ENCODE results near the gene MT1A. TPM values are rescaled to one million over a fixed set of nuclear protein-coding genes. Genes with fewer than 3 reads are reported as not detected.

MT1A gene
- total and polyA plus RNA-seq, 2 donors (not counting 3 experiments of a cell fraction or from before 2014, with no cell fraction given), result 6.5 to 8.4 TPM

DNA sequence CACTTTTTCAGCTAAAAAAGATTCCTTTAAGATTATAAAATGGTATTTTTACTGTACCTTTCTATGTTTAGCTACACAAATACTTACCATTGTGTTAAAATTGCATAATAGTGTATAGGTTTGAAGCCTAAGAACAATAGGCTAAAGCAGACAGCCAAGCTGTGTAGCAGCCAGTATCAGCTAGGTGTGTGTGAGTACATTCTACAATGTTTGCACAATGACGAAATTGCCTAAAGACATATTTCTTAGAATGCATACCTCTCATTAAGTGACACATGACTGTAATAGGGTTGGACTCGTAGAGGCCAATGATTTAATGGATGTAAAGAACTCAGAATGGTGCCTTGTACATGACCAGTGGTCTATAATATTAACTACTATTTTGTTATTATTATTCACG is 11.4 kb downstream of the MT1A start:
- dilution Hi-C loops (cut with MboI; ENCODE audit: extremely low pct_ligation_motif_present, low sequenced_read_pairs), result no loop called here
- no peak overlapping the region for H3K27ac ChIP-seq (ENCODE audit: insufficient read depth, low read depth, low read length)
- no peak for FAIRE-seq
- H3K9me1 ChIP-seq (replicated peaks; ENCODE audit: control insufficient read depth, extremely low read depth, insufficient read depth, low read length), result no peaks in the 10 kb centered on the region
- H3K9me3 ChIP-seq (replicated peaks; ENCODE audit: control insufficient read depth, insufficient read depth, low read length), result no peaks in the 10 kb centered on the region
- intact Hi-C loops (cut with micrococcal nuclease), result no loop called here
- ChIA-PET POLR2A (no interaction called here), CTCF (interaction anchor here (1.1 kb wide), 1 partner anchor 52 kb away, joined by 4 read pairs; no protein-coding TSS in a partner anchor)
- no peak overlapping the region for H3K4me2 ChIP-seq (ENCODE audit: insufficient read depth, low read length)
- no peak for DNase-seq (ENCODE audit: low read depth, low spot score)
- TF ChIP-seq, protein P1, sequence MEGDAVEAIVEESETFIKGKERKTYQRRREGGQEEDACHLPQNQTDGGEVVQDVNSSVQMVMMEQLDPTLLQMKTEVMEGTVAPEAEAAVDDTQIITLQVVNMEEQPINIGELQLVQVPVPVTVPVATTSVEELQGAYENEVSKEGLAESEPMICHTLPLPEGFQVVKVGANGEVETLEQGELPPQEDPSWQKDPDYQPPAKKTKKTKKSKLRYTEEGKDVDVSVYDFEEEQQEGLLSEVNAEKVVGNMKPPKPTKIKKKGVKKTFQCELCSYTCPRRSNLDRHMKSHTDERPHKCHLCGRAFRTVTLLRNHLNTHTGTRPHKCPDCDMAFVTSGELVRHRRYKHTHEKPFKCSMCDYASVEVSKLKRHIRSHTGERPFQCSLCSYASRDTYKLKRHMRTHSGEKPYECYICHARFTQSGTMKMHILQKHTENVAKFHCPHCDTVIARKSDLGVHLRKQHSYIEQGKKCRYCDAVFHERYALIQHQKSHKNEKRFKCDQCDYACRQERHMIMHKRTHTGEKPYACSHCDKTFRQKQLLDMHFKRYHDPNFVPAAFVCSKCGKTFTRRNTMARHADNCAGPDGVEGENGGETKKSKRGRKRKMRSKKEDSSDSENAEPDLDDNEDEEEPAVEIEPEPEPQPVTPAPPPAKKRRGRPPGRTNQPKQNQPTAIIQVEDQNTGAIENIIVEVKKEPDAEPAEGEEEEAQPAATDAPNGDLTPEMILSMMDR (IDR thresholded peaks at IDR 0.05; ENCODE audit: extremely low read depth in 1 of 2, insufficient read depth in 1 of 2, low read depth in 1 of 2, low read length in 2 of 2), result no peak
- TF ChIP-seq FOS (IDR thresholded peaks at IDR 0.05; ENCODE audit: borderline replicate concordance, insufficient read depth, low read length), result no peak
- TF ChIP-seq POLR2A (IDR thresholded peaks at IDR 0.05; ENCODE audit: low read depth, low read length), result no peak
- no peak for TF ChIP-seq MYC (IDR thresholded peaks at IDR 0.05; ENCODE audit: low read depth, low read length)
- TF ChIP-seq POLR2AphosphoS5 (IDR thresholded peaks at IDR 0.05; ENCODE audit: insufficient read depth, low read depth, low read length), result no peak
- no peak for TF ChIP-seq GATA2 (IDR thresholded peaks at IDR 0.05; ENCODE audit: insufficient read depth, insufficient read length, low read depth, low read length)
- TF ChIP-seq JUN (IDR thresholded peaks at IDR 0.05; ENCODE audit: borderline replicate concordance, insufficient read depth, insufficient read length, low read depth), result no peak
- no peak for TF ChIP-seq EZH2 (IDR thresholded peaks at IDR 0.05; ENCODE audit: borderline replicate concordance, low read depth, low read length, severe bottlenecking)
- TF ChIP-seq, protein P2, sequence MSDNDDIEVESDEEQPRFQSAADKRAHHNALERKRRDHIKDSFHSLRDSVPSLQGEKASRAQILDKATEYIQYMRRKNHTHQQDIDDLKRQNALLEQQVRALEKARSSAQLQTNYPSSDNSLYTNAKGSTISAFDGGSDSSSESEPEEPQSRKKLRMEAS (IDR thresholded peaks at IDR 0.05; ENCODE audit: insufficient read depth, insufficient read length), result no peak
- no peak overlapping the region for H3K9ac ChIP-seq (replicated peaks; ENCODE audit: extremely low read depth, insufficient read depth, low read length)
- no peaks in the 10 kb centered on the region for H3K79me2 ChIP-seq (ENCODE audit: control insufficient read depth, insufficient read depth, low read length)
- H3K4me1 ChIP-seq (ENCODE audit: control insufficient read depth, extremely low read depth, insufficient read depth, low read length), result no peaks in the 10 kb centered on the region
- H3K4me3 ChIP-seq (replicated peaks in 1 of 3; ENCODE audit: insufficient read depth in 1 of 3, low read depth in 1 of 3, low read length in 3 of 3), result no peak overlapping the region
- no TSS peak for BruUV-seq (replicated peaks)
- peaks cover 41 to 53% of the 10 kb centered on the region in 2 experiments for H3K27me3 ChIP-seq (ENCODE audit: control insufficient read depth in 2 of 2, insufficient read depth in 2 of 2, low read length in 2 of 2)
- H2AFZ ChIP-seq (ENCODE audit: low read depth, low read length), result no peak overlapping the region
- H4K20me1 ChIP-seq (replicated peaks; ENCODE audit: control insufficient read depth, extremely low read depth, insufficient read depth, low read length), result no peaks in the 10 kb centered on the region
- no peaks in the 10 kb centered on the region for H3K36me3 ChIP-seq (ENCODE audit: control insufficient read depth in 2 of 2, extremely low read depth in 1 of 2, insufficient read depth in 2 of 2, low read length in 2 of 2)
